Upper lobe of left lung (tissue), 4 donors: ENCODE results near the gene RIN3.

Source experiments
- EP300 ChIP-seq, 4 donors: sonication (generic); formaldehyde crosslinking; IDR thresholded peaks; one replicate each; pipeline ENCODE4 v1.5.1; 2017; ENCODE audit warnings: antibody characterized with exemption in 4 of 4, control low read depth in 2 of 4
- TF ChIP-seq, protein P1 (sequence below), 6 experiments: fragments of 450-650 bp in 4 of 6; fragments of 200-600 bp in 2 of 6; sonication (generic) in 2 of 6; IDR thresholded peaks; one replicate each; pipeline ENCODE4 v1.5.1; 2016 to 2019; ENCODE audit warnings: antibody characterized with exemption in 6 of 6

DNA sequence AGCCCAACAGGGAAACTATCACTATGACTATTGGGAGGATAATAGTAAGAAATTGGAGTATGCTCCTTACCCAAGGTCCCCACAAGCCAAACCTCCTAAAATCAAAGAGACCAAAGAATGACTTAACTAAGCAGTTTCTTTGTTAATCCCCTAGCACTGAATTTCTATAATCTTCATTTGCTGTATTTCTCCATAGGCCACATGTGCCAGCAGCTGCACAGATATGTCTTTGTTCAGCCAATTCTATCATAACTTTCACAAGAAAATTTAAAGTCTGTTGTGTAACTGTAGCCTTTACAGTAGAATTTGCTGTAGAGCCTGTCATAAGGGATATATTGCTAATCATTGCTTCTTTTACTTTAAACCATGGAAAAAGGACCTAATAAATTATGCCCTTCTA is 104.0 kb downstream of the RIN3 start:
- no peak for TF ChIP-seq EP300 (IDR thresholded peaks at IDR 0.05)
- TF ChIP-seq, protein P1, sequence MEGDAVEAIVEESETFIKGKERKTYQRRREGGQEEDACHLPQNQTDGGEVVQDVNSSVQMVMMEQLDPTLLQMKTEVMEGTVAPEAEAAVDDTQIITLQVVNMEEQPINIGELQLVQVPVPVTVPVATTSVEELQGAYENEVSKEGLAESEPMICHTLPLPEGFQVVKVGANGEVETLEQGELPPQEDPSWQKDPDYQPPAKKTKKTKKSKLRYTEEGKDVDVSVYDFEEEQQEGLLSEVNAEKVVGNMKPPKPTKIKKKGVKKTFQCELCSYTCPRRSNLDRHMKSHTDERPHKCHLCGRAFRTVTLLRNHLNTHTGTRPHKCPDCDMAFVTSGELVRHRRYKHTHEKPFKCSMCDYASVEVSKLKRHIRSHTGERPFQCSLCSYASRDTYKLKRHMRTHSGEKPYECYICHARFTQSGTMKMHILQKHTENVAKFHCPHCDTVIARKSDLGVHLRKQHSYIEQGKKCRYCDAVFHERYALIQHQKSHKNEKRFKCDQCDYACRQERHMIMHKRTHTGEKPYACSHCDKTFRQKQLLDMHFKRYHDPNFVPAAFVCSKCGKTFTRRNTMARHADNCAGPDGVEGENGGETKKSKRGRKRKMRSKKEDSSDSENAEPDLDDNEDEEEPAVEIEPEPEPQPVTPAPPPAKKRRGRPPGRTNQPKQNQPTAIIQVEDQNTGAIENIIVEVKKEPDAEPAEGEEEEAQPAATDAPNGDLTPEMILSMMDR (IDR thresholded peaks at IDR 0.05) = no peak
